H1 (cell line): ENCODE measurements around the gene TNRC6C. TPM values are rescaled to one million over a fixed set of nuclear protein-coding genes. Genes with fewer than 3 reads are reported as not detected.

Experiments
- CTCF ChIA-PET: fragments of 300-600 bp; sonication (Branson Sonifier 250); formaldehyde crosslinking; loops from one replicate; lab custom pipeline; 2021; ENCODE audit not compliant: partially characterized antibody; lab: Charles Lee
- POLR2A ChIA-PET: fragments of 300-600 bp; sonication (Branson Sonifier 250); formaldehyde crosslinking; loops from one replicate; lab custom pipeline; 2021; ENCODE audit warnings: inconsistent platforms; ENCODE audit not compliant: partially characterized antibody; lab: Charles Lee
- DNase-seq, 2 experiments: peaks; one replicate each; pipeline versions ENCODE4 v3.0.0 to v3.0.0-alpha.2; 2010 to 2022; ENCODE audit warnings: low spot score in 2 of 2, low read depth in 1 of 2, mixed read lengths in 1 of 2
- FAIRE-seq: peaks from 2 replicates; lab custom pipeline; 2011; peaks lifted over from hg19 to GRCh38; lab: Jason Lieb, UNC
- H2AFZ ChIP-seq: 2 replicates; pipeline ENCODE4 v1.8.1; 2012; ENCODE audit warnings: low read length, inconsistent platforms
- H2AK5ac ChIP-seq: 2 replicates; pipeline ENCODE4 v1.6.1; 2013; ENCODE audit warnings: low read depth, low read length
- H2BK120ac ChIP-seq: replicated peaks from 2 replicates; pipeline ENCODE3; 2013; ENCODE audit warnings: low read depth, low read length, inconsistent platforms
- H2BK12ac ChIP-seq: 2 replicates; pipeline ENCODE4 v1.6.1; 2013; ENCODE audit warnings: low read depth, low read length
- H2BK15ac ChIP-seq: 2 replicates; pipeline ENCODE4 v1.6.1; 2013; ENCODE audit warnings: low read length
- H2BK20ac ChIP-seq: 2 replicates; pipeline ENCODE4 v1.6.1; 2013; ENCODE audit warnings: low read length
- H2BK5ac ChIP-seq: 2 replicates; pipeline ENCODE4 v1.6.1; 2013; ENCODE audit warnings: low read depth, low read length
- H3K14ac ChIP-seq: 2 replicates; pipeline ENCODE4 v1.6.1; 2013; ENCODE audit warnings: inconsistent platforms; ENCODE audit not compliant: insufficient read length
- H3K18ac ChIP-seq: 2 replicates; pipeline ENCODE4 v1.6.1; 2013; ENCODE audit warnings: low read length; ENCODE audit errors: extremely low read depth
- H3K23ac ChIP-seq: 2 replicates; pipeline ENCODE4 v1.6.1; 2013; ENCODE audit warnings: inconsistent platforms; ENCODE audit not compliant: insufficient read length
- H3K23me2 ChIP-seq: 2 replicates; pipeline ENCODE4 v1.6.1; 2013; ENCODE audit warnings: low read depth, low read length
- H3K27ac ChIP-seq: 2 replicates; pipeline ENCODE4 v1.6.1; 2011; ENCODE audit warnings: low read depth, low read length, inconsistent platforms
- H3K27me3 ChIP-seq, 4 experiments: replicated peaks in 1 of 4; 1 replicate in 1 of 4; 2 replicates in 3 of 4; pipeline versions ENCODE4 v1.6.1 to v1.8.1; 2011 to 2013; ENCODE audit warnings: low read length in 3 of 4, mild to moderate bottlenecking in 3 of 4, inconsistent platforms in 2 of 4, mixed read lengths in 2 of 4, moderate library complexity in 1 of 4; ENCODE audit not compliant: control insufficient read depth in 3 of 4, insufficient read depth in 3 of 4; ENCODE audit errors: extremely low read depth in 1 of 4
- H3K36me3 ChIP-seq, 4 experiments: 2 replicates each; pipeline versions ENCODE4 v1.6.1 to v1.8.1; 2011 to 2013; ENCODE audit warnings: mild to moderate bottlenecking in 4 of 4, low read length in 3 of 4, moderate library complexity in 2 of 4, control low read depth in 1 of 4, inconsistent platforms in 1 of 4; ENCODE audit not compliant: insufficient read depth in 4 of 4, control insufficient read depth in 2 of 4
- H3K4ac ChIP-seq: replicated peaks from 2 replicates; pipeline ENCODE3; 2013; ENCODE audit warnings: low read length, low read depth, mixed read lengths, inconsistent platforms; ENCODE audit not compliant: insufficient read length
- H3K4me1 ChIP-seq, 4 experiments: replicated peaks in 1 of 4; 1 replicate in 1 of 4; 2 replicates in 3 of 4; pipeline versions ENCODE4 v1.6.1 to v1.8.1; 2011 to 2013; ENCODE audit warnings: low read length in 3 of 4, inconsistent platforms in 2 of 4, mixed read lengths in 1 of 4; ENCODE audit not compliant: insufficient read depth in 4 of 4, control insufficient read depth in 3 of 4
- H3K4me2 ChIP-seq, 2 experiments: 2 replicates each; pipeline versions ENCODE4 v1.6.1 to v1.8.1; 2011 to 2013; ENCODE audit warnings: low read depth in 2 of 2, low read length in 2 of 2, control low read depth in 1 of 2, inconsistent platforms in 1 of 2, mild to moderate bottlenecking in 1 of 2; ENCODE audit not compliant: insufficient read depth in 1 of 2
- H3K4me3 ChIP-seq, 4 experiments: fragments of 200-600, 300-600 bp in 1 of 4; sonication (generic), shearing (Covaris generic), sonication (Bioruptor Twin) in 1 of 4; 2 replicates each; pipeline versions ENCODE4 v1.5.1 to v1.8.1; 2011 to 2016; ENCODE audit warnings: low read length in 4 of 4, low read depth in 3 of 4, control low read depth in 2 of 4, inconsistent platforms in 2 of 4, mild to moderate bottlenecking in 2 of 4, mixed read lengths in 1 of 4, moderate library complexity in 1 of 4; ENCODE audit not compliant: insufficient read depth in 2 of 4; ENCODE audit errors: extremely low read depth in 1 of 4
- H3K56ac ChIP-seq: replicated peaks from 2 replicates; pipeline ENCODE3; 2013; ENCODE audit warnings: low read depth, mild to moderate bottlenecking, mixed read lengths, low read length, inconsistent platforms; ENCODE audit not compliant: insufficient read length
- H3K79me1 ChIP-seq: 2 replicates; pipeline ENCODE4 v1.6.1; 2013; ENCODE audit warnings: low read depth, low read length, control low read depth
- H3K79me2 ChIP-seq, 2 experiments: 2 replicates each; pipeline versions ENCODE4 v1.6.1 to v1.8.1; 2012 to 2013; ENCODE audit warnings: low read length in 2 of 2, mild to moderate bottlenecking in 2 of 2, inconsistent platforms in 1 of 2; ENCODE audit not compliant: insufficient read depth in 2 of 2, control insufficient read depth in 1 of 2
- H3K9ac ChIP-seq, 4 experiments: replicated peaks in 1 of 4; 1 replicate in 1 of 4; 2 replicates in 3 of 4; pipeline versions ENCODE4 v1.6.1 to v1.8.1; 2011 to 2013; ENCODE audit warnings: low read depth in 3 of 4, low read length in 3 of 4, control low read depth in 2 of 4, mild to moderate bottlenecking in 2 of 4, moderate library complexity in 2 of 4, inconsistent platforms in 1 of 4; ENCODE audit errors: extremely low read depth in 1 of 4
- H3K9me3 ChIP-seq, 2 experiments: 2 replicates each; pipeline versions ENCODE4 v1.6.1 to v1.8.1; 2012 to 2013; ENCODE audit warnings: mild to moderate bottlenecking in 2 of 2, moderate library complexity in 2 of 2, control low read depth in 1 of 2, inconsistent platforms in 1 of 2, low read depth in 1 of 2, low read length in 1 of 2, mixed read lengths in 1 of 2; ENCODE audit not compliant: insufficient read depth in 2 of 2
- H4K20me1 ChIP-seq, 2 experiments: replicated peaks in 1 of 2; 2 replicates each; pipeline versions ENCODE3 to v1.8.1; 2011 to 2013; ENCODE audit warnings: inconsistent platforms in 2 of 2, low read length in 2 of 2, mild to moderate bottlenecking in 1 of 2; ENCODE audit not compliant: insufficient read depth in 2 of 2, control insufficient read depth in 1 of 2
- H4K5ac ChIP-seq: 2 replicates; pipeline ENCODE4 v1.6.1; 2013; ENCODE audit warnings: low read length, low read depth, mixed read lengths, inconsistent platforms; ENCODE audit not compliant: insufficient read length
- H4K8ac ChIP-seq: 2 replicates; pipeline ENCODE4 v1.8.0; 2013; ENCODE audit warnings: mild to moderate bottlenecking, moderate library complexity, low read length, inconsistent platforms; ENCODE audit not compliant: insufficient read depth; ENCODE audit errors: extremely low read depth
- H4K91ac ChIP-seq: replicated peaks from 2 replicates; pipeline ENCODE3; 2013; ENCODE audit warnings: low read length, mixed read lengths, inconsistent platforms; ENCODE audit not compliant: insufficient read length
- BRCA1 ChIP-seq: IDR thresholded peaks from 2 replicates; pipeline ENCODE4 v1.6.1; 2012; ENCODE audit warnings: low read depth, low read length, improper control_type of control experiment
- CBX8 ChIP-seq: fragments of 300-800, 300-1000 bp; sonication (generic); IDR thresholded peaks from 2 replicates; pipeline ENCODE4 v1.7.1; 2016; ENCODE audit warnings: low read depth, low read length, borderline replicate concordance
- CTBP2 ChIP-seq: IDR thresholded peaks from 2 replicates; pipeline ENCODE4 v1.7.0; 2011; ENCODE audit warnings: borderline replicate concordance, mild to moderate bottlenecking, moderate library complexity, mixed read lengths, low read length; ENCODE audit not compliant: insufficient read depth, insufficient read length
- E2F6 ChIP-seq: IDR thresholded peaks from 2 replicates; pipeline ENCODE4 v1.6.1; 2012; ENCODE audit warnings: inconsistent platforms
- GABPA ChIP-seq: IDR thresholded peaks from 2 replicates; pipeline ENCODE4 v1.6.1; 2011; ENCODE audit warnings: mild to moderate bottlenecking, low read length, moderate library complexity, borderline replicate concordance; ENCODE audit not compliant: insufficient read depth
- HDAC6 ChIP-seq: IDR thresholded peaks from one replicate; pipeline ENCODE4 v1.7.1; 2012; ENCODE audit warnings: low read depth, mild to moderate bottlenecking, inconsistent platforms, low read length, moderate library complexity
- KDM5A ChIP-seq: fragments of 200-600 bp; IDR thresholded peaks from 2 replicates; pipeline ENCODE4 v1.7.1; 2012; ENCODE audit warnings: mild to moderate bottlenecking, low read length, inconsistent platforms, mixed read lengths
- MAFK ChIP-seq: IDR thresholded peaks from 2 replicates; pipeline ENCODE4 v1.6.1; 2012; ENCODE audit warnings: low read depth, mild to moderate bottlenecking, improper control_type of control experiment, low read length
- MAX ChIP-seq: IDR thresholded peaks from 2 replicates; pipeline ENCODE4 v1.6.1; 2012; ENCODE audit warnings: inconsistent platforms
- PHF8 ChIP-seq: fragments of 200-600 bp; sonication (generic); conservative IDR thresholded peaks from 2 replicates; pipeline ENCODE4 v1.7.1; 2012; ENCODE audit warnings: low read depth, mild to moderate bottlenecking, inconsistent platforms, low read length, moderate library complexity
- POLR2A ChIP-seq, 2 experiments: IDR thresholded peaks; 1 replicate in 1 of 2; 2 replicates in 1 of 2; pipeline ENCODE4 v1.6.1; 2011; ENCODE audit warnings: low read depth in 2 of 2, low read length in 2 of 2, mild to moderate bottlenecking in 2 of 2; ENCODE audit errors: control extremely low read depth in 1 of 2
- RXRA ChIP-seq: IDR thresholded peaks from 2 replicates; pipeline ENCODE4 v1.6.1; 2011; ENCODE audit warnings: low read depth, mild to moderate bottlenecking, low read length, moderate library complexity; ENCODE audit not compliant: insufficient read depth
- SRF ChIP-seq: IDR thresholded peaks from 2 replicates; pipeline ENCODE4 v1.6.1; 2011; ENCODE audit warnings: mild to moderate bottlenecking, low read depth, low read length, moderate library complexity
- WGBS, 2 experiments: shearing (Covaris generic) in 1 of 2; methylation state at CpG; one replicate each; pipeline versions ENCODE4 v1.1.6 to v1.1.7; 2013 to 2015; ENCODE audit warnings: low lambda C conversion rate in 2 of 2, mixed read lengths in 2 of 2, inconsistent platforms in 1 of 2, low coverage in 1 of 2, missing lambda C conversion rate in 1 of 2; ENCODE audit not compliant: insufficient replicate concordance in 2 of 2, insufficient coverage in 1 of 2, insufficient read length in 1 of 2; ENCODE audit errors: extremely low coverage in 1 of 2, missing lambda C conversion rate in 1 of 2; 5-methylcytosine and 5-hydroxymethylcytosine counted together
- polyA plus RNA-seq, 7 experiments: library from polyadenylated mRNA; depleted of rRNA in 3 of 7; stranded (reverse) in 5 of 7; unstranded in 2 of 7; fragments of >200 nt in 5 of 7; fragments of 200-250 nt in 2 of 7; gene quantifications; 1 replicate in 5 of 7; 2 replicates in 1 of 7; 4 replicates in 1 of 7; pipeline versions ENCODE4 v1.2.1 to v1.2.3, GENCODE V29; 2011 to 2013; ENCODE audit warnings: missing spikeins in 2 of 7, mixed read lengths in 2 of 7
- total RNA-seq: library from RNA; stranded (reverse); fragmentation: NEBNext Ultra II Directional; extraction: Animal tissue kit (Norgen Biotek cat#: 25700); gene quantifications from 2 replicates; pipeline ENCODE4 v1.2.1, GENCODE V29; 2021

The TNRC6C gene
- total and polyA plus RNA-seq, 2 of the 8 experiments (the other 6 are each of a cell fraction or from before 2014, with no cell fraction given), result 2.8 to 28.9 TPM

GRCh38 chr17:78031435-78031834 is 72.9 kb downstream of the TNRC6C start:
- Histone ChIP-seq H3K14ac (no peak overlapping the region), H3K23me2 (no peaks in the 10 kb centered on the region), H4K5ac (no peak overlapping the region), H2BK12ac (no peak overlapping the region), H4K91ac (no peak overlapping the region), H3K23ac (no peak overlapping the region), H4K20me1 (peaks cover 0 to 7% of the 10 kb centered on the region in 2 experiments), H3K79me1 (peaks cover 2% of the 10 kb centered on the region; the same call in 1 of the 2 replicates), H3K4me3 (no peak overlapping the region), H3K4me2 (no peak overlapping the region), H2BK120ac (no peak overlapping the region), H2AFZ (no peak overlapping the region), H3K36me3 (peaks cover 3 to 17% (median 10%) of the 10 kb centered on the region in 4 experiments; a peak in 5 of 8 replicates), H2BK5ac (no peak overlapping the region), H3K4me1 (no peaks in the 10 kb centered on the region), H3K56ac (no peak overlapping the region), H2BK15ac (no peak overlapping the region), H3K79me2 (no peaks in the 10 kb centered on the region), H3K27ac (no peak overlapping the region), H2BK20ac (no peak overlapping the region), H3K18ac (no peak overlapping the region), H2AK5ac (no peak overlapping the region), H3K9ac (no peak overlapping the region), H4K8ac (no peak overlapping the region), H3K9me3 (no peaks in the 10 kb centered on the region), H3K27me3 (peaks cover 0 to 1% (median 0%) of the 10 kb centered on the region in 4 experiments; a peak in 1 of 7 replicates), H3K4ac (no peak overlapping the region)
- DNase-seq (no peak), FAIRE-seq (no peak)
- 86% methylated on average over 8 of the region's 8 CpGs; no CpG with 5 or more reads in 1 of the 2 experiments for WGBS, 2 experiments
- ChIA-PET CTCF (interaction anchor here (0.9 to 1.4 kb wide), 4 partner anchors 10 to 18 kb away, joined by 3 to 6 read pairs (median 6); no protein-coding TSS in a partner anchor), POLR2A (interaction anchor here (1.1 kb wide), 1 partner anchor 11 kb away, joined by 3 read pairs; no protein-coding TSS in a partner anchor)
- TF ChIP-seq CTBP2 (no peak), CBX8 (no peak), POLR2A (IDR thresholded peaks at IDR 0.05; ENCODE audit: control extremely low read depth in 1 of 2, low read depth in 2 of 2, low read length in 2 of 2) (no peak), BRCA1 (no peak), GABPA (no peak), E2F6 (no peak), SRF (no peak), KDM5A (no peak), RXRA (no peak), MAX (no peak), HDAC6 (no peak), PHF8 (no peak), MAFK (no peak)
